HG03139 (cell line): ENCODE data around the gene RHBDF2.
A peak's percentile ranks its signal among the peaks of the same experiment; 100 is the strongest.

Experiments
- ATAC-seq: cut with Tn5 transposase; IDR thresholded peaks from one replicate; pipeline ENCODE4 v1.9.1; 2021; ENCODE audit not compliant: unreplicated experiment

RHBDF2 gene

GRCh38 chr17:76467366-76467765 lies 33.9 kb downstream of the RHBDF2 start, which contains the start of gene AANAT:
Gene AANAT, plus strand, starts transcription at chr17:76467603. Its CDS starts 1,144 bp downstream, at chr17:76468747.
- no peak for ATAC-seq

GRCh38 chr17:76466775-76467130 lies 34.5 kb downstream of the RHBDF2 start:
- ATAC-seq = no peak

- ATAC-seq = no peak
Observed at GRCh38 chr17:76462556-76463290, 38.5 kb downstream of the RHBDF2 start.

DNA sequence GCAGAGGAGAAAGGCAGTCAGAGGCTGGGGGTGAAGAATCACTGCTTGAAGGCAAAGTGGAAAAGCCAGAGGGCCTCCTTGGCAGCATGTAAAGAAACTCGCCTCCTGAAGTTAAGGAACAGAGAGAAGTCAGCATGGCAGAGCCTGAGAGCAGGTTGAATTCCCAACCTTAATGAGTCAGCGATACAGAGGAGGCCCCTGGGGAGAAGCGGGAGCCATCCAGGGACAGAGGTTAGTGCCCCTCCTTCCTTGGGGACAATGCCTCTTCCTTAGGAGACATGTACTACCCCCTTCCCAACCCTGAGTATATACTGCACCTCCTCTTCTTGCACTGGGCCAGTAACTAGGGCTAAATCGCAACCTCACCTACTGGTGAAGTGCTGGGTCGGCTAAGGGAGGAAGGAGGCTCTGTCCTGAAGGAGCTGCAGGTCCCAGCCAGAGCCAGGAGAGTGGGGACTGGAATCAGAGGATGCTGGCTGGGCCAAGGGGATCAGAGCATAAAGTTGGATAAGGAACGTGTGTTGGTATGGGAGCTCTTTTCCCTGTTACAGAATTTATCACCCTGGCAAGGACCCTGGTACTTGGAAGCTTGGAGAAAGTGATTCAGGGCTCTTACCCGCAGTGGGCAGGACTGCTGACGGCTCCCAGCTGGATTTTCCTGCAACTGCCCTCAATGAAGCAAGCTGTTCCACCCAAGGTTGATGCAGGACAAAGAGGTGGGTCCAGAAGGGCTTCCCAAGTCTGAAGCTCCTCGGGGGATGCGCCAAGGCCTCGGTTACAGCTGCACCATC lies 39.3 kb downstream of the RHBDF2 start:
- no peak for ATAC-seq

GRCh38 chr17:76459674-76460073 lies 41.5 kb downstream of the RHBDF2 start:
- ATAC-seq = no peak

- ATAC-seq = no peak
Observed at GRCh38 chr17:76458580-76459490, 42.4 kb downstream of the RHBDF2 start.

GRCh38 chr17:76453431-76453743 lies 47.8 kb downstream of the RHBDF2 start:
- ATAC-seq = no peak

DNA sequence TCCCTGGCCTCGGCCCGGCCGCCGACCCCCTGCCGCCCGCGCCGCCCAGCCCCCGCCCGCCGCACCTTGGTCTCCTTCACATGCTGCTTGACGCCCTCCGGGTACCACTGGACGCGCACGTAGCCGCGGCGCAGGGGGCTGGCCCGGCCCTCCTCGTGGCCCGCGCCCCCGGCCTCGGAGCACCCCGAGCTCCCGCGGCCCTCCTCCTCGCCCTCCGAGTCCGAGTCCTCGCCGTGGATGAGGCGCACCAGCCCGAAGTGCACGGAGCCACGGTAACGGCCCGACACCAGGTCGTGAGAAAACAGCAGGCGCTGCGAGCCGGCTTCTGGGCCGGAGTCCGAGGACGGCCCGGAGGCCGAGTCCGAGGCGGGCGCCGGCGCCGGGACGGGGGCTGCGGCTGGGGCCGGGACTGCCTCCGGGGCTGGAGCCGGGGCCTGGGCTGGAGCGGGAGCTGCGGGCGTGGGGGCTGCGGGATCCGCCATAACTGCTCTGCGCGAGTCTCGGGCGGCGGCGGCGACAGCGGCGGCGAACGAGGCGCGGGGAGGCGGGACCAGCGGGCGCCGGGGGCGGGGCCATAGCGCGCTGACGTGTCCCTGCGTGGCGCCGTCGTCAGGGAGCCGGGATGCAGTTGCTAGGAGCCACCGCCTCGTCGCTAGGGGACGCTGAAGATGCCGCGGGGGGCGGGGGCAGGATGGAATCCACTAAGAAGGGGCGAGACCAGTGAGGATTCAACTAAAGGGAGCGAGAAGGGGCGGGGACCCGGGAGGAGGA lies 48.4 kb downstream of the RHBDF2 start, which contains the start of gene UBE2O:
Gene UBE2O (minus strand): TSS at position 493 of the 771 bp plus-strand sequence. CDS start 11 bp downstream, at position 482.
- ATAC-seq = peak; percentile 90

DNA sequence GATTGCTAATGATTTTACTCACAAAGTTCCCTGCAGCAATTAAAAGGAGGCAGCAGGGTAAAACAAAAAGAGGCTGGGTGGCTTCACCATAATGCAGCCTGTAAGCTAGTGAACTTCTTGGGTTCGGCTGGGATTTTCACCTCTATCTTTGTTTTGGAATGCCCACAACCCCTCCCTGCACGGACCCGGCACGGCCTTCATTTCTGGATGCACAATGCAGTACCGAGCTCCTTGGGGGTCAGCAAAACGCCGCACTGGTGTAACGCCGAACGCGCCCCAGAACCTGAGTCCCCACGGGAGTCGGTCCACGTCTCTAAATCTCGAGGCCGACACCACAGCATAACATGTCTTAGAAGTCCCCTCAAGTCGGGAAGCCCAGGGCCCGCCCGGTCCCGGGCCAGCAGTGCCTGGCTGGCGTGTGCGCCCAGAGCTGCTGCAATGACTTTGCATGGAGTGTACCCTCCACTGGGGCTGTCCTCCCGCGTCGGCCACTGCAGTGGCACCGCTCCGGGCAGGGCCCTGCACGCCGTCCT lies 49.0 kb downstream of the RHBDF2 start:
- peak; percentile 16 for ATAC-seq

DNA sequence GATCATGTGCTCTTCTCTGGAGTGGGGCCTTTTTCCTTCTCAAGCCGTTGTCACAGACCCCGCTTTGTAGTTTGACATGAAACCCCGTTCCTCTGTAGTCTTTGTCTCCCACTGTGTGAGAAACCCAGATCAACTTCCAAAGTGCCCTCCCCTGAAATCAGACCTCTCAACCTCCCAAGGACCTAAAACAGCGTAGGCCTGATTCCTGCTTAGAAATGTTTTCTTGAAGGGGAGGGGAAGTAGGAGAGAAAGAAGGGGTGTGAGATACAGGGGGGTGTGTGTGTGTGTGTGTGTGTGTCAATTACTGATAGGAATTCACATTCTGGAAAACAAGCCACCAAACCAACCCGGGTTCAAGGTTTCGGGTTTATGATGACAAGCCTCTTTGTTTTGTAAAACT lies 49.7 kb downstream of the RHBDF2 start:
- ATAC-seq = no peak

DNA sequence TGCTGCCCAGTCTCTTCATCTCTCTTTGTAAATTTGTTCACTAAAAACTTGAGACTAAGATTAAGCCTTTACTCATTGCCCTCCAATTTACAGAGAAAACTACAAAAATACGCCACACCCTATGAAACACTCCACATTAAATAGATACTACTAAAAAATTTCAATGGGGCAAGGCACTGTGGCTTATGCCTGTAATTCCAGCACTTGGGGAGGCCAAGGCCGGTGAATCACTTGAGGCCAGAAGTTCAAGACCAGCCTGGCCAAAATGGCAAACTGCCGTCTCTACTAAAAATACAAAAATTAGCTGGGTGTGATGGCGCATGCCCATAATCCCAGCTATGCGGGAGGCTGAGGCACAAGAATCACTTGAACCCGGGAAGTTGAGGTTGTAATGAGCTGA lies 52.1 kb downstream of the RHBDF2 start:
- no peak for ATAC-seq

DNA sequence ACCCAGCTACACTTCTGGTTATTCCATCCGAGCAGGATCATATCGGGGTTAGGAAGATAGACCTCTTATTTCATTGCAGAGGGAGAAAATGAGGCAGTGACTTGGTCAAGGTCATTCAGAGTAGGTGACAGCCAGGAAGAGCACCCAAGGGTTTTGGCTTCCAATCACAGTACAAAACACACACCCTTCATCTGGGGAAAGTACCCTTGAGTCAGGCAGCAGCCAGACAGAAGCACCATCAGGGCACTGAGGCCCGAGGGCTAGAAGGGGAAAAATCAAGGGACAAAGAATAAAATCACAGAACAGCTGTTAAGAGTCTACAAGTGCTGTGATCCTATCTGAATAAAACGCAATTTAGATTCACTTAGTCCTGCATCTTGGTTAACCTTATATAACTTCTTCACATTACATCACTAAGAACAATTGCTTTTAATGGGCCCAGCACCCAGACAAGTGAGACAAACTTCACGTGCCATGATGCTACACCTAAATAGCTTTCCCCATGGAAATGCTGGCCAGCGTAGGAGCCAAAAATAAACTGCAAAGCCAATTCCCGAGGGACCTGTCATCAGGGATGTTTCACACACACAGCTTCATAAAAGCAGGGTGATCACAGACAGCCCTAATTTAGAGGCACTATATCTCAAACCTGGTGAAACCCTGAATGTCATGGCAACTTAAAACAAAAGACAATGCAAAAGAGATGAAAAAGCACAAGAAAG lies 53.1 kb downstream of the RHBDF2 start:
- no peak for ATAC-seq

DNA sequence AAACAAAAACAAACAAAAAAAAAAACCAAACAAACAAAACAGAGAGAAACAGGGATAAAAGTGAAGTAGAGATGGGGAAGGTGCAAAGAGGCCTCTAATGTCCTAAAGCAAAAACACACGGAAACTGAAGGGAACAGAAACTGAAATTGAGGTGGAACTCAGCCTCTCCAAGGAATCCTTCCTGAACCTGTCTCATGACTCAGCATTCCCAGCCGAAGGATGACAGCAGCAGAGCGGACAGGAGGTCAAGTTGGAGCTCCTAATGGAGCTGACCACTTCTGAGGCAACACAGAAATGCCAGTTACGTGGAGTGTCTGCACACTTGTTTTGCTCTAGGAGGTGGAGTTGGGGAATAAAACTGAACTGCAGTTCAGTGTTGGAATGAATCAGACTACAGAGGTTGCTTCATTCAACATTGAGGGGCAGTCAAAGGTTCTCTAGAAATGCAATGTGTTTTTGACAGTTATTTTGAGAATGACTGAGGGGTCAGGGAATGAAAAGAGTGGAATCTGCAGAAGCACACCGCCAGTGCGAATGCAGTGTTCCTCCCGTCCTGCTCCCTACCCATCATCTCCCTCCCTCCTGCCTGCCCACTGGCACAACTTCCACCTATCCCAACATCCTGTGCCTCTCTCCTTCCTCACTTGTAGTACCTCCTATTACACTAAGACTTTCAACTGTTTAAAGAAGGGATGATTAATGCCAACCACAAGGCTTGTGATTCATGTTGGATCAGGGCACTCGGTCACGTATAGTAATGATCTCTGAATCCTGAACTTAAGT lies 54.6 kb downstream of the RHBDF2 start:
- no peak for ATAC-seq

GRCh38 chr17:76445697-76446448 lies 55.4 kb downstream of the RHBDF2 start:
- no peak for ATAC-seq

DNA sequence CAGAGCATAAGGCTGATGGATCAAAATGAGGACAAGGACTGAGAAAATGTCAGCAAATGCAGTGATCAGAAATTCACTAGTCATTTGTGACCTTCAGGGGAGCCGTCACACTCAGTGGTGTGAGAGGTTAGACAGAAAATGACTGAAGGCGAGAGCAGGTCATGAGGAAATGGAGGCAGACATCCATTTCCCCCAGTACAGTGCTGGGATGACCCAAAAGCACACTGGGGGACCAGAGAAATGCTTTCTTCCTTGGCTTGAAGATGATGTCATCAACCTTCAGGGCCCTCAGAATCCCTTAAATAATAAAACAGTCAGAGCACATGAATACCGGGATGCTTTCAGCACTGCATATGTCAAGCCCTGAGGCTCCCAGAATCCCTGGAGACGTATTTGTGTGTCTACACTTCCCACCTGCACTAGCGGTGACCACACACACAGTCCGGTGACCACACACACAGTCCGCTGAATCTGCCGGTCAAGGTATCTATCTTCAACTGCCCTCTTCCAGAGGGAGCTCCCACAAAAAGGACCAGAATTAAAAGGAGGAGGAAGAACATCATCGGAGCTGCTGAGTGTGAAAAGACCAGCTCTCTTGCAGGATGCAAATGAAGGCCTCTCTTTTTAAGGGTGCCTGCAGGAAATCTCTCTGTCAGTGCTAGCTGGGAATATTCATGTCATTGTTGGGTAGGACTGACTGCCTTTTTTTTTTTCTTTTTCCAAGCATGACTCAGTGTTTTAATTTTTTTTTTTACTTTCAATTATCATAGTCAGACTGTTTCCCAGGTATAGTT lies 56.5 kb downstream of the RHBDF2 start:
- ATAC-seq = no peak

DNA sequence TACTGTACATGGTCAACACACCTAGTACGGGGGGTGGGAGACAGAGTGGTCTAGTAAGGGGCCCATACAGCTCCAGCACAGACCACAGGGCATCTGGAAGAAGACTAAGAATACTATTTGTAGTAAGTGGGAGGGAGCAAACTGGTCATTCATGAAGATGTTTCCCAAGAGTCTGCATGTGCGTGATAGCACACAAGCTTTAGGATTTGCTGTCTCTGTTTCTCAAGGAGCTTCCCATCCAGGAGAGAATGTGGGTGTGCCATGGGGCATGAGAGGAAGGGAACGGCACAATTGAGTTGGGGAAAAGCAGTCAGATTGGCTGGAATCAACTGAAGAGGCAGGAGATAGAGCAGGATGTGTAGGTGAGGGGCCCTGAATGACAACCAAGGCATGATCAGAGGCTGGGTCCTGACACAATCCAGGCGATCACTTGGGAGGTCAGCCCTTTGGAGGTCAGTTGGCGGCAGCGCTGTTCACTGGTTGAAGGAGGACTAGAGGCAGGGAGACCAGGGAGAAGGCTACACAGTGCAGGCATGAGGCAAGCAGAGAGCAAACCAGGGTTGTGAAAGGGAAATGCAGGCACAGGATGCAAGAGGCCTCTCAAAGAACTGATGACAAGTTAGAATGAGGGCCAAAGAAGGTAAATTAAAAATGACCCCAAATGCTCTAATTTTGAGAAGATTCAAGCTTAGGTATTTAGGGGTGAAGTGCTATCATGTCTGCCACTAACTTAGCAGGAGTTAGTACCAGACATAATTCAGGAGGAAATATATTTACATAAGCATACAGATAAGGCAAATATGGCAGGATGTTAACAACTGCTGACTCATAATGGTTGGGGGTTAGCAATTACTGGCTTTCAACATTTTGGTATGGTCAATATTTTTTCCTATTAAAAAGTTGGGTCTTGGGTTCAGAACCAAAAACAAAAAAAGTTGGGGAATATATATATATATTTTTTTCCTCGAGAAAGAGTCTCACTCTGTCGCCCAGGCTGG lies 58.6 kb downstream of the RHBDF2 start:
- ATAC-seq = no peak
